Ascending aorta (tissue), 2 donors: Measurements from ENCODE around the gene MAPK1IP1L. TPM values are rescaled to one million over a fixed set of nuclear protein-coding genes. Genes with fewer than 3 reads are reported as not detected.

Experiments used
- DNase-seq, 2 donors: peaks; one replicate each; pipeline ENCODE4 v3.0.0-alpha.2; 2019; ENCODE audit warnings: low spot score in 2 of 2
- H3K27ac ChIP-seq, 2 donors: fragments of 200-600 bp; sonication (generic); one replicate each; pipeline ENCODE4 v1.5.1; 2016 to 2017; ENCODE audit warnings: mild to moderate bottlenecking in 1 of 2
- H3K27me3 ChIP-seq: fragments of 200-600 bp; sonication (generic); one replicate; pipeline ENCODE4 v1.5.1; 2017
- H3K36me3 ChIP-seq, 2 donors: fragments of 200-600 bp; sonication (generic); one replicate each; pipeline ENCODE4 v1.5.1; 2016
- H3K4me1 ChIP-seq, 2 donors: fragments of 200-600 bp; sonication (generic); one replicate each; pipeline ENCODE4 v1.5.1; 2016 to 2017; ENCODE audit warnings: mild to moderate bottlenecking in 1 of 2
- H3K4me3 ChIP-seq, 2 donors: fragments of 200-600 bp; sonication (generic); one replicate each; pipeline ENCODE4 v1.5.1; 2016 to 2017; ENCODE audit warnings: mild to moderate bottlenecking in 1 of 2
- H3K9me3 ChIP-seq, 2 donors: fragments of 200-600 bp; sonication (generic); one replicate each; pipeline ENCODE4 v1.5.1; 2016
- CTCF ChIP-seq, 3 experiments: fragments of 200-600 bp in 2 of 3; fragments of 450-650 bp in 1 of 3; sonication (generic) in 2 of 3; IDR thresholded peaks; one replicate each; pipeline ENCODE4 v1.5.1; 2016 to 2019; ENCODE audit warnings: antibody characterized with exemption in 3 of 3, mild to moderate bottlenecking in 1 of 3, moderate library complexity in 1 of 3
- intact Hi-C: fragments of 100-400 bp; cut with DNase I; formaldehyde crosslinking; loops from one replicate; pipeline ENCODE4 v1.15.1; 2023
- total RNA-seq: library from RNA; depleted of rRNA; stranded (reverse); fragments of >200 nt; gene quantifications from one replicate; pipeline ENCODE4 v1.1.0, GENCODE V29; 2016

MAPK1IP1L gene
- total RNA-seq, 1 donor from 2014 or later = 51.8 TPM

GRCh38 chr14:55105991-55106390 is 54.5 kb downstream of the MAPK1IP1L start:
- no peaks in the 10 kb centered on the region for H3K27me3 ChIP-seq
- TF ChIP-seq CTCF (IDR thresholded peaks at IDR 0.05) = no peak
- H3K36me3 ChIP-seq = no peaks in the 10 kb centered on the region
- peaks cover 24 to 42% of the 10 kb centered on the region in 2 donors for H3K4me1 ChIP-seq
- peak overlapping the region; percentile 28 to 84 for H3K27ac ChIP-seq
- intact Hi-C loops = no loop called here
- no peak overlapping the region for H3K4me3 ChIP-seq
- no peaks in the 10 kb centered on the region for H3K9me3 ChIP-seq
- no peak for DNase-seq

- TF ChIP-seq CTCF (IDR thresholded peaks at IDR 0.05) = no peak
- Histone ChIP-seq H3K27ac (peak overlapping the region; percentile 89 to 98), H3K36me3 (no peaks in the 10 kb centered on the region), H3K9me3 (no peaks in the 10 kb centered on the region), H3K27me3 (no peaks in the 10 kb centered on the region), H3K4me1 (peaks cover 18 to 28% of the 10 kb centered on the region in 2 donors), H3K4me3 (no peak overlapping the region)
- intact Hi-C loops = loop anchor here (1.0 kb wide), 1 partner anchor 21 kb away; the partner anchor contains the start of gene LGALS3
- peak; percentile 76 to 96 for DNase-seq
Measured at GRCh38 chr14:55107766-55108554, 56.5 kb downstream of the MAPK1IP1L start.

- Histone ChIP-seq H3K27me3 (no peaks in the 10 kb centered on the region), H3K4me1 (peaks cover 10 to 21% of the 10 kb centered on the region in 2 donors), H3K4me3 (no peak overlapping the region), H3K9me3 (no peaks in the 10 kb centered on the region), H3K27ac (no peak overlapping the region), H3K36me3 (no peaks in the 10 kb centered on the region)
- TF ChIP-seq CTCF (IDR thresholded peaks at IDR 0.05) = no peak
- DNase-seq = no peak
- intact Hi-C loops = no loop called here
Measured at GRCh38 chr14:55109836-55110235, 58.4 kb downstream of the MAPK1IP1L start.

- no peaks in the 10 kb centered on the region for H3K36me3 ChIP-seq
- H3K4me1 ChIP-seq = peaks cover 10 to 17% of the 10 kb centered on the region in 2 donors
- H3K27me3 ChIP-seq = no peaks in the 10 kb centered on the region
- H3K9me3 ChIP-seq = no peaks in the 10 kb centered on the region
- no peak for DNase-seq
- intact Hi-C loops = no loop called here
- no peak overlapping the region for H3K27ac ChIP-seq
- no peak for TF ChIP-seq CTCF (IDR thresholded peaks at IDR 0.05)
- H3K4me3 ChIP-seq = no peak overlapping the region
Measured at GRCh38 chr14:55111122-55111708, 59.8 kb downstream of the MAPK1IP1L start.

GRCh38 chr14:55114720-55115119 is 63.3 kb downstream of the MAPK1IP1L start:
- no peak for TF ChIP-seq CTCF (IDR thresholded peaks at IDR 0.05)
- intact Hi-C loops = no loop called here
- Histone ChIP-seq H3K27ac (no peak overlapping the region), H3K36me3 (no peaks in the 10 kb centered on the region), H3K9me3 (no peaks in the 10 kb centered on the region), H3K4me1 (peaks cover 0 to 9% of the 10 kb centered on the region in 2 donors), H3K27me3 (no peaks in the 10 kb centered on the region), H3K4me3 (no peak overlapping the region)
- no peak for DNase-seq
